Panc1 (cell line): ENCODE measurements around the gene SLC11A2.

ENCODE experiments used
- CTCF ChIP-seq: fragments of 450-650 bp; IDR thresholded peaks from 2 replicates; pipeline ENCODE4 v1.5.1; 2017; ENCODE audit warnings: mild to moderate bottlenecking
- POLR2AphosphoS5 ChIP-seq: IDR thresholded peaks from 2 replicates; pipeline ENCODE4 v1.6.1; 2012; ENCODE audit warnings: mild to moderate bottlenecking, low read depth, low read length, moderate library complexity
- REST ChIP-seq, 2 experiments: IDR thresholded peaks; 2 replicates each; pipeline ENCODE4 v1.6.1; 2011 to 2012; ENCODE audit warnings: low read depth in 2 of 2, control low read depth in 1 of 2, low read length in 1 of 2, mild to moderate bottlenecking in 1 of 2, moderate library complexity in 1 of 2; ENCODE audit not compliant: insufficient read depth in 1 of 2

GRCh38 chr12:51062631-51063397, 36.6 kb upstream of the SLC11A2 start:
- TF ChIP-seq REST (IDR thresholded peaks at IDR 0.05; ENCODE audit: insufficient read depth in 1 of 2, low read depth in 2 of 2, low read length in 1 of 2): no peak
- TF ChIP-seq CTCF: no peak
- TF ChIP-seq POLR2AphosphoS5: 0 out of 2 replicates have a peak, but pooled peaks have one; percentile 9
